Measurements from ENCODE around the gene RNF145.
A peak's percentile ranks its signal among the peaks of the same experiment; 100 is the strongest.

The RNF145 gene

DNA sequence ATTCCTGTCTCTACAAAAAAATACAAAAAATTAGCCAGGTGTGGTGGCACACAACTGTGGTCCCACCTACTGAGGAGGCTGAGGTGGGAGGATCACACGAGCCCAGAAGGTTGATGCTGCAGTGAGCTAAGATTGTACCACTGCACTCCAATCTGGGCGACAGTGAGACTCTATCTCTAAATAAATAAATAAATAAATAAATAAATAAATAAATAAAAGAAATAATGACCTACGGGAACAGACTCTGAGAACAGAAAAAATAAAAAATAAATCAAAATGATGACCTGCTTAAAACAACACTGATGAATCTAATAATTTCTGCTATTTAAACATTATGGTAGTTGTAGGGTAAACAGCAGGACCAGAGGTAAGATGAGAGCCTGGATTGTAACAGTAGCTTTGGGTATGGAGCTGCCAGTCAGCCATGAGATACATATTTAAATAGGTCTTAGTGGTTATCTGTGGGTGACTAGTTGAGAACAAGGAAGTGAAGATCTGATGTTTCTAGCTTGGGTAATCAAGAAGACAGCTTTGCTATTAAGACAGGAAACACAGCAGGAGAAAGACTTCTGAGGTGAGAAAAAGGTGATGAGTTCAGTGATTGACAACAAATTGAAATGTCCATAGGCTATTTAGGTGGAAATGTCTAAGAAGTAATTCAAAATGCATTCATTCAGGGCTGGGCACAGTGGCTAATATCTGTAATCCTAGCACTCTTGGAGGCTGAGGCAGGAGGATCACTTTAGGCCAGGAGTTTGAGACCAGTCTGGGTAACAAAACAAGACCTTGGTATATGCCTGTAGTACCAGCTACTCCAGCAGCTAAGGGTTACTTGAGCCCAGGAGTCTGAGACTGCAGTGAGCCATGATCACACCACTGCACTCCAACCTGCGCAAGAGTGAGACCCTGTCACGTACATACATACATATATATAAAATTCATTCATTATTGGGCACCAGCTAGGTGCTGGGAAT lies 11.0 kb downstream of the RNF145 start:
- TF ChIP-seq, protein P1, sequence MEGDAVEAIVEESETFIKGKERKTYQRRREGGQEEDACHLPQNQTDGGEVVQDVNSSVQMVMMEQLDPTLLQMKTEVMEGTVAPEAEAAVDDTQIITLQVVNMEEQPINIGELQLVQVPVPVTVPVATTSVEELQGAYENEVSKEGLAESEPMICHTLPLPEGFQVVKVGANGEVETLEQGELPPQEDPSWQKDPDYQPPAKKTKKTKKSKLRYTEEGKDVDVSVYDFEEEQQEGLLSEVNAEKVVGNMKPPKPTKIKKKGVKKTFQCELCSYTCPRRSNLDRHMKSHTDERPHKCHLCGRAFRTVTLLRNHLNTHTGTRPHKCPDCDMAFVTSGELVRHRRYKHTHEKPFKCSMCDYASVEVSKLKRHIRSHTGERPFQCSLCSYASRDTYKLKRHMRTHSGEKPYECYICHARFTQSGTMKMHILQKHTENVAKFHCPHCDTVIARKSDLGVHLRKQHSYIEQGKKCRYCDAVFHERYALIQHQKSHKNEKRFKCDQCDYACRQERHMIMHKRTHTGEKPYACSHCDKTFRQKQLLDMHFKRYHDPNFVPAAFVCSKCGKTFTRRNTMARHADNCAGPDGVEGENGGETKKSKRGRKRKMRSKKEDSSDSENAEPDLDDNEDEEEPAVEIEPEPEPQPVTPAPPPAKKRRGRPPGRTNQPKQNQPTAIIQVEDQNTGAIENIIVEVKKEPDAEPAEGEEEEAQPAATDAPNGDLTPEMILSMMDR (IDR thresholded peaks at IDR 0.05; ENCODE audit: unreplicated experiment in 3 of 3) = no peak
- Mint-ChIP-seq H3K4me3 (no peak overlapping the region), H3K4me1 (peaks cover 5% of the 10 kb centered on the region), H3K27me3 (ENCODE audit: low read depth) (no peaks in the 10 kb centered on the region), H3K9me3 (no peaks in the 10 kb centered on the region), H3K36me3 (ENCODE audit: low read depth) (peaks cover 71% of the 10 kb centered on the region), H3K27ac (no peak overlapping the region)

DNA sequence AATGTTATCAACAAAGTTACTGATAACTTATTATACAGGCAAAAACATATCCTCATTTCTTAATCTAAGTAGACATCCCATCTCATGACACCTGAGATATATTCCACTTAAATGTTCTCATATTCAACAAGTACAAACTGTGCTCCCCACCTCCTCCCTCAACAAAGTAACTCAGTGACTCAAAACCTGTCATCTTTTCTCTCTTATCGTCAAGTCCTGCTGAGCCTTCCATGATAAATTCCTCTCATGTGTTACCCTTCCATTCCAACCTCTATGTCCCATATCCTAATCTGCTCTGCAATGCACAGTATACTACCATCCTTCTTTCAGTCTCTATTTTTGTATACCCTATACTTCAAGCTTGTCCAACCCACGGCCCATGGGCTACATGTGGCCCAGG lies 13.6 kb downstream of the RNF145 start:
- TF ChIP-seq, protein P1 (IDR thresholded peaks at IDR 0.05; ENCODE audit: unreplicated experiment in 3 of 3) = no peak
- H3K4me3 Mint-ChIP-seq = no peak overlapping the region

DNA sequence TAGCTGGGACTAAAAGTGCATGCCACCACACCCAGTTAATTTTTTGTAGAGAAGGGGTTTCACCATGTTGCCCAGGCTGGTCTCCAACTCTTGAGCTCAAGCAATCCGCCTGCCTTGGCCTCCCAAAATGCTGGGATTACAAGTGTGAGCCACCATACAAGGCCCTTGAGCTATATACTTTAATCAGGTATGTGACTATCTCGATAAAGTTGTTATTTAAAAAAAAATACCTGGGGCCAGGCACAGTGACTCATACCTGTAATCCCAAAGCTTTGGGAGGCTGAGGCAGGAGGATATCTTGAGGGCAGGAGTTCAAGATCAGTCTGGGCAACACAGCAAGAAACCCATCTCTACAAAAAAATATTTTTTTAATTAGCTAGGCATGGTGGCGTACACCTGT lies 19.2 kb downstream of the RNF145 start:
- TF ChIP-seq, protein P1 (IDR thresholded peaks at IDR 0.05; ENCODE audit: unreplicated experiment in 3 of 3) = no peak
- no peaks in the 10 kb centered on the region for H3K27me3 Mint-ChIP-seq (ENCODE audit: low read depth)
- H3K27ac Mint-ChIP-seq = no peak overlapping the region
- H3K36me3 Mint-ChIP-seq (ENCODE audit: low read depth) = peaks cover 67% of the 10 kb centered on the region
- H3K4me3 Mint-ChIP-seq = no peak overlapping the region
- H3K9me3 Mint-ChIP-seq = no peaks in the 10 kb centered on the region
- peaks cover under 1% of the 10 kb centered on the region for H3K4me1 Mint-ChIP-seq

More for the DNA sequence above, 13.6 kb downstream of the RNF145 start:
- peaks cover 68% of the 10 kb centered on the region for H3K36me3 Mint-ChIP-seq (ENCODE audit: low read depth)
- H3K27ac Mint-ChIP-seq = peak overlapping the region in 1 of 3 experiments; percentile 32
- no peaks in the 10 kb centered on the region for H3K27me3 Mint-ChIP-seq (ENCODE audit: low read depth)
- no peaks in the 10 kb centered on the region for H3K4me1 Mint-ChIP-seq
- H3K9me3 Mint-ChIP-seq = no peaks in the 10 kb centered on the region

DNA sequence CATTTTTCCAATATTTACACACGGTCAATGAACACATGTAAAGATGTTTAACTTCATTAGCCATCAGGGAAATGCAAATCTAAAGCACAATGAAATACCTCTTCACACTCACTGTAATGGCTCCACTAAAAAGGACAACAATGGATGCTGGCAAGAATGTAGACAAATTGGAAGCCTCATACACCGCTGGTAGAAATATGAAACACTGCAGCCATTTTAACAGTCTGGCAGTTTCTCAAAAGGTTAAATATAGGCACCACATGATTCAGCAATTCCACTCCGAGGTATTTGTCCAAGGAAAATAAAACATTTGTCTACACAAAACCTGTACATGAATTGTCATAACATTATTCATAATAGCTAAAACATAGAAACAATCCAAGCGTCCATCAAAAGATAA lies 20.0 kb downstream of the RNF145 start:
- no peaks in the 10 kb centered on the region for H3K27me3 Mint-ChIP-seq (ENCODE audit: low read depth)

DNA sequence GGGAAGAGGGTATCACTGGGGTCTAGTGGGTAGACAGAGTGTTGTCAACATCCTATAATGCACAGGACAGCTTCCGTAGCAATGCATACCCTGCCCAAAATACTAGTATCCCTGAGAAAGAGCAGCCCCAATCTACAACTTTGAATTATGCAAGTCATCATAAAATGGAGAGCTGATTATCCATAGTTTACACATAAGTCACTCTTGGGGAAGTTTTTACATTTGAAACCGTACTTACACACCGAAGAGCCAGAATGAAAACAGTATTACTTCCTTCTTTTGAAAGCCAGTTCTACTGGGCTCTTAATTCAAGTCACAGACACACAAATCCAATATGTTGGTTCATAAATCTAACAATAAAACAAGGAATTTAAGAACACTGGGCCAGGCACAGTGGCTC lies 21.6 kb downstream of the RNF145 start:
- Mint-ChIP-seq H3K27me3 (ENCODE audit: low read depth) (no peaks in the 10 kb centered on the region), H3K36me3 (ENCODE audit: low read depth) (peaks cover 43% of the 10 kb centered on the region), H3K27ac (no peak overlapping the region), H3K4me1 (peaks cover 12% of the 10 kb centered on the region), H3K4me3 (no peak overlapping the region), H3K9me3 (no peaks in the 10 kb centered on the region)
- TF ChIP-seq, protein P1 (IDR thresholded peaks at IDR 0.05; ENCODE audit: unreplicated experiment in 3 of 3) = no peak

More for the DNA sequence above, 20.0 kb downstream of the RNF145 start:
- Mint-ChIP-seq H3K4me1 (peaks cover 7% of the 10 kb centered on the region), H3K36me3 (ENCODE audit: low read depth) (peaks cover 59% of the 10 kb centered on the region), H3K9me3 (no peaks in the 10 kb centered on the region), H3K27ac (no peak overlapping the region), H3K4me3 (no peak overlapping the region)
- TF ChIP-seq, protein P1 (IDR thresholded peaks at IDR 0.05; ENCODE audit: unreplicated experiment in 3 of 3) = no peak

Measured in nephron (organoid).